WTC11 (cell line): ENCODE results near the gene OVOL2. TPM values are rescaled to one million over a fixed set of nuclear protein-coding genes. Genes with fewer than 3 reads are reported as not detected.
"Not testable (repeated sequence)": the region's sequence is repeated elsewhere in the genome, so short reads cannot be mapped to it uniquely, and the experiment has no call there.

Experiments
- ATAC-seq: fragments of 200-7000 bp; cut with Tn5 transposase; 2 replicates; pipeline ENCODE4 v1.10.0; 2021; ENCODE audit warnings: mild to moderate bottlenecking, moderate library complexity
- CTCF ChIA-PET: fragments of 300-600 bp; sonication (Branson Sonifier 250); formaldehyde crosslinking; loops from one replicate; lab custom pipeline; 2021; ENCODE audit warnings: antibody characterized with exemption; lab: Charles Lee
- POLR2A ChIA-PET: fragments of 350-600 bp; sonication (Branson Sonifier 250); formaldehyde crosslinking; loops from one replicate; lab custom pipeline; 2021; ENCODE audit warnings: antibody characterized with exemption; lab: Charles Lee
- DNase-seq: peaks from one replicate; pipeline ENCODE4 v3.0.0; 2021; ENCODE audit warnings: low spot score
- H3K27ac Mint-ChIP-seq: 2 replicates; pipeline ENCODE4 v1.8.0; 2021; ENCODE audit warnings: mixed read lengths
- H3K27me3 Mint-ChIP-seq: 2 replicates; pipeline ENCODE4 v1.8.0; 2021; ENCODE audit warnings: low read depth, mild to moderate bottlenecking, moderate library complexity, mixed read lengths
- H3K36me3 Mint-ChIP-seq: 2 replicates; pipeline ENCODE4 v1.8.0; 2021; ENCODE audit warnings: mixed read lengths
- H3K4me1 Mint-ChIP-seq: 2 replicates; pipeline ENCODE4 v1.8.0; 2022; ENCODE audit warnings: mixed read lengths
- H3K4me3 Mint-ChIP-seq: 2 replicates; pipeline ENCODE4 v1.8.0; 2021; ENCODE audit warnings: mild to moderate bottlenecking, moderate library complexity, mixed read lengths
- H3K9me3 Mint-ChIP-seq: 2 replicates; pipeline ENCODE4 v1.8.0; 2021; ENCODE audit warnings: mixed read lengths
- CREB1 ChIP-seq: sonication (generic); formaldehyde crosslinking; IDR thresholded peaks from 2 replicates; pipeline ENCODE4 v1.8.0; 2023; ENCODE audit warnings: mild to moderate bottlenecking, missing genetic modification reagents
- CREM ChIP-seq: sonication (generic); formaldehyde crosslinking; IDR thresholded peaks from 2 replicates; pipeline ENCODE4 v1.8.1; 2022; ENCODE audit warnings: mild to moderate bottlenecking, missing genetic modification reagents, moderate library complexity
- CTCF ChIP-seq: fragments of 200-600 bp; IDR thresholded peaks from 2 replicates; pipeline ENCODE4 v1.8.0; 2022; ENCODE audit warnings: antibody characterized with exemption
- EMX1 ChIP-seq: fragments of 250-450 bp; sonication (Bioruptor Pico); IDR thresholded peaks from 2 replicates; pipeline ENCODE4 v1.8.0; 2021; ENCODE audit warnings: mild to moderate bottlenecking
- ETV6 ChIP-seq: sonication (generic); formaldehyde crosslinking; IDR thresholded peaks from 2 replicates; pipeline ENCODE4 v1.8.1; 2022; ENCODE audit warnings: mild to moderate bottlenecking, missing genetic modification reagents
- GTF2I ChIP-seq: fragments of 250-450 bp; sonication (Bioruptor Pico); conservative IDR thresholded peaks from 2 replicates; pipeline ENCODE4 v1.4.0; 2021; ENCODE audit warnings: mild to moderate bottlenecking
- NR2C2 ChIP-seq: sonication (generic); formaldehyde crosslinking; IDR thresholded peaks from 2 replicates; pipeline ENCODE4 v1.8.0; 2022; ENCODE audit warnings: mild to moderate bottlenecking, missing genetic modification reagents
- NR3C1 ChIP-seq: sonication (generic); formaldehyde crosslinking; conservative IDR thresholded peaks from 2 replicates; pipeline ENCODE4 v1.8.1; 2023; ENCODE audit warnings: low read depth, mild to moderate bottlenecking, missing genetic modification reagents
- TCF7 ChIP-seq: sonication (generic); formaldehyde crosslinking; IDR thresholded peaks from 2 replicates; pipeline ENCODE4 v1.8.0; 2022; ENCODE audit warnings: mild to moderate bottlenecking, low read depth, missing genetic modification reagents, moderate library complexity
- TEAD1 ChIP-seq: sonication (generic); formaldehyde crosslinking; IDR thresholded peaks from 2 replicates; pipeline ENCODE4 v1.8.0; 2022; ENCODE audit warnings: mild to moderate bottlenecking, missing genetic modification reagents
- TEAD4 ChIP-seq: sonication (generic); formaldehyde crosslinking; IDR thresholded peaks from 2 replicates; pipeline ENCODE4 v1.8.0; 2022; ENCODE audit warnings: mild to moderate bottlenecking, missing genetic modification reagents
- ZNF416 ChIP-seq: fragments of 250-450 bp; sonication (Bioruptor Pico); IDR thresholded peaks from 2 replicates; pipeline ENCODE4 v1.9.0; 2021; ENCODE audit warnings: mild to moderate bottlenecking, inconsistent platforms
- ZNF423 ChIP-seq: fragments of 250-450 bp; sonication (Bioruptor Pico); IDR thresholded peaks from 2 replicates; pipeline ENCODE4 v2.1.2; 2022; ENCODE audit warnings: mild to moderate bottlenecking, moderate library complexity
- total RNA-seq: library from RNA; stranded (reverse); gene quantifications from 3 replicates; pipeline ENCODE4 v1.2.3, GENCODE V29; 2021
- TF ChIP-seq, protein P1 (sequence below): sonication (generic); formaldehyde crosslinking; IDR thresholded peaks from 2 replicates; pipeline ENCODE4 v1.8.0; 2022; ENCODE audit warnings: mild to moderate bottlenecking, missing genetic modification reagents
- TF ChIP-seq, protein P2 (sequence below): sonication (generic); formaldehyde crosslinking; IDR thresholded peaks from 2 replicates; pipeline ENCODE4 v1.8.1; 2023; ENCODE audit warnings: mild to moderate bottlenecking, missing genetic modification reagents, moderate library complexity
- TF ChIP-seq, protein P3 (sequence below): sonication (generic); formaldehyde crosslinking; IDR thresholded peaks from 2 replicates; pipeline ENCODE4 v1.8.0; 2022; ENCODE audit warnings: mild to moderate bottlenecking, missing genetic modification reagents
- TF ChIP-seq, protein P4 (sequence below): sonication (generic); formaldehyde crosslinking; IDR thresholded peaks from 2 replicates; pipeline ENCODE4 v1.8.1; 2022; ENCODE audit warnings: missing genetic modification reagents, borderline replicate concordance
- TF ChIP-seq, protein P5 (sequence below): fragments of 250-450 bp; sonication (Bioruptor Pico); conservative IDR thresholded peaks from 2 replicates; pipeline ENCODE4 v1.9.0; 2021; ENCODE audit warnings: mild to moderate bottlenecking

OVOL2 gene
- total RNA-seq, 1 experiment from 2014 or later, result 9.8 TPM

DNA sequence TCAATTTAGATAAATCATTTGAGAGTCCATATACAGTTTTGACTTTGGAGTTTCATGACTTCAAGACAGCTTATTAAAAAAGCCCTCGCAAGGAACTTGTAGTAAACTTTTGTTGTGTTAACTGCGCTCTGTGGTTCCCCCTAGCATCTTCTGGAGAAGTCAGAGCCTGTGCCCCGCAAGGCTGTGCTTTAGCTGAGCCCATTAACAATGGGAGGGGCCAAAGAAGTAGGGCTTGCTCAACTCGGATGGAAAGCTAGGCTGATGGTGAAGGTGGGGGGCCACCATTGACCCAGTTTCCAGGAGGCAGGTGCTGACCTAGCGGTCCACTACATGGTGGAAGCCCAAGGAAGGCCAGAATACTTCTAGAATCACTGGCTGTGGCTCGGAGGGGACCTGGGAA is 29.3 kb upstream of the OVOL2 start:
- POLR2A ChIA-PET, result no interaction called here
- Mint-ChIP-seq H3K36me3 (no peaks in the 10 kb centered on the region), H3K4me3 (no peak overlapping the region), H3K27ac (no peak overlapping the region), H3K27me3 (no peaks in the 10 kb centered on the region), H3K4me1 (peaks cover 8% of the 10 kb centered on the region), H3K9me3 (no peaks in the 10 kb centered on the region)
- ATAC-seq (peak; percentile 91), DNase-seq (peak; percentile 20)
- TF ChIP-seq, protein P1, sequence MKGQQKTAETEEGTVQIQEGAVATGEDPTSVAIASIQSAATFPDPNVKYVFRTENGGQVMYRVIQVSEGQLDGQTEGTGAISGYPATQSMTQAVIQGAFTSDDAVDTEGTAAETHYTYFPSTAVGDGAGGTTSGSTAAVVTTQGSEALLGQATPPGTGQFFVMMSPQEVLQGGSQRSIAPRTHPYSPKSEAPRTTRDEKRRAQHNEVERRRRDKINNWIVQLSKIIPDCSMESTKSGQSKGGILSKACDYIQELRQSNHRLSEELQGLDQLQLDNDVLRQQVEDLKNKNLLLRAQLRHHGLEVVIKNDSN (CRISPR knock-in tag), result no peak
- CTCF ChIA-PET, result interaction anchor here (0.7 to 1.0 kb wide), 2 partner anchors 12 to 496 kb away, joined by 3 read pairs; no protein-coding TSS in a partner anchor

GRCh38 chr20:18080836-18081235 is 23.1 kb upstream of the OVOL2 start:
- H3K4me1 Mint-ChIP-seq, H3K27ac Mint-ChIP-seq, H3K9me3 Mint-ChIP-seq, H3K36me3 Mint-ChIP-seq, ATAC-seq, H3K27me3 Mint-ChIP-seq, DNase-seq, CTCF ChIA-PET, H3K4me3 Mint-ChIP-seq, POLR2A ChIA-PET: not testable (repeated sequence)

GRCh38 chr20:18079756-18080353 is 22.1 kb upstream of the OVOL2 start:
- no peak for DNase-seq
- H3K27me3 Mint-ChIP-seq, result no peaks in the 10 kb centered on the region
- CTCF ChIA-PET, result no interaction called here
- TF ChIP-seq CREB1, result no peak
- no peak for TF ChIP-seq ZNF416
- TF ChIP-seq, protein P2, sequence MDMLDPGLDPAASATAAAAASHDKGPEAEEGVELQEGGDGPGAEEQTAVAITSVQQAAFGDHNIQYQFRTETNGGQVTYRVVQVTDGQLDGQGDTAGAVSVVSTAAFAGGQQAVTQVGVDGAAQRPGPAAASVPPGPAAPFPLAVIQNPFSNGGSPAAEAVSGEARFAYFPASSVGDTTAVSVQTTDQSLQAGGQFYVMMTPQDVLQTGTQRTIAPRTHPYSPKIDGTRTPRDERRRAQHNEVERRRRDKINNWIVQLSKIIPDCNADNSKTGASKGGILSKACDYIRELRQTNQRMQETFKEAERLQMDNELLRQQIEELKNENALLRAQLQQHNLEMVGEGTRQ (CRISPR knock-in tag), result no peak
- TF ChIP-seq EMX1 (CRISPR knock-in tag), result no peak
- TF ChIP-seq, protein P3, sequence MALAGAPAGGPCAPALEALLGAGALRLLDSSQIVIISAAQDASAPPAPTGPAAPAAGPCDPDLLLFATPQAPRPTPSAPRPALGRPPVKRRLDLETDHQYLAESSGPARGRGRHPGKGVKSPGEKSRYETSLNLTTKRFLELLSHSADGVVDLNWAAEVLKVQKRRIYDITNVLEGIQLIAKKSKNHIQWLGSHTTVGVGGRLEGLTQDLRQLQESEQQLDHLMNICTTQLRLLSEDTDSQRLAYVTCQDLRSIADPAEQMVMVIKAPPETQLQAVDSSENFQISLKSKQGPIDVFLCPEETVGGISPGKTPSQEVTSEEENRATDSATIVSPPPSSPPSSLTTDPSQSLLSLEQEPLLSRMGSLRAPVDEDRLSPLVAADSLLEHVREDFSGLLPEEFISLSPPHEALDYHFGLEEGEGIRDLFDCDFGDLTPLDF, result no peak
- TF ChIP-seq TEAD4 (CRISPR knock-in tag), result no peak
- TF ChIP-seq, protein P4, sequence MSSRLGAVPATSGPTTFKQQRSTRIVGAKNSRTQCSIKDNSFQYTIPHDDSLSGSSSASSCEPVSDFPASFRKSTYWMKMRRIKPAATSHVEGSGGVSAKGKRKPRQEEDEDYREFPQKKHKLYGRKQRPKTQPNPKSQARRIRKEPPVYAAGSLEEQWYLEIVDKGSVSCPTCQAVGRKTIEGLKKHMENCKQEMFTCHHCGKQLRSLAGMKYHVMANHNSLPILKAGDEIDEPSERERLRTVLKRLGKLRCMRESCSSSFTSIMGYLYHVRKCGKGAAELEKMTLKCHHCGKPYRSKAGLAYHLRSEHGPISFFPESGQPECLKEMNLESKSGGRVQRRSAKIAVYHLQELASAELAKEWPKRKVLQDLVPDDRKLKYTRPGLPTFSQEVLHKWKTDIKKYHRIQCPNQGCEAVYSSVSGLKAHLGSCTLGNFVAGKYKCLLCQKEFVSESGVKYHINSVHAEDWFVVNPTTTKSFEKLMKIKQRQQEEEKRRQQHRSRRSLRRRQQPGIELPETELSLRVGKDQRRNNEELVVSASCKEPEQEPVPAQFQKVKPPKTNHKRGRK (CRISPR knock-in tag), result no peak
- no peak for TF ChIP-seq GTF2I (CRISPR knock-in tag)
- no peak for TF ChIP-seq CREM (CRISPR knock-in tag)
- TF ChIP-seq NR2C2 (CRISPR knock-in tag), result no peak
- TF ChIP-seq TEAD1 (CRISPR knock-in tag), result no peak
- TF ChIP-seq, protein P5, sequence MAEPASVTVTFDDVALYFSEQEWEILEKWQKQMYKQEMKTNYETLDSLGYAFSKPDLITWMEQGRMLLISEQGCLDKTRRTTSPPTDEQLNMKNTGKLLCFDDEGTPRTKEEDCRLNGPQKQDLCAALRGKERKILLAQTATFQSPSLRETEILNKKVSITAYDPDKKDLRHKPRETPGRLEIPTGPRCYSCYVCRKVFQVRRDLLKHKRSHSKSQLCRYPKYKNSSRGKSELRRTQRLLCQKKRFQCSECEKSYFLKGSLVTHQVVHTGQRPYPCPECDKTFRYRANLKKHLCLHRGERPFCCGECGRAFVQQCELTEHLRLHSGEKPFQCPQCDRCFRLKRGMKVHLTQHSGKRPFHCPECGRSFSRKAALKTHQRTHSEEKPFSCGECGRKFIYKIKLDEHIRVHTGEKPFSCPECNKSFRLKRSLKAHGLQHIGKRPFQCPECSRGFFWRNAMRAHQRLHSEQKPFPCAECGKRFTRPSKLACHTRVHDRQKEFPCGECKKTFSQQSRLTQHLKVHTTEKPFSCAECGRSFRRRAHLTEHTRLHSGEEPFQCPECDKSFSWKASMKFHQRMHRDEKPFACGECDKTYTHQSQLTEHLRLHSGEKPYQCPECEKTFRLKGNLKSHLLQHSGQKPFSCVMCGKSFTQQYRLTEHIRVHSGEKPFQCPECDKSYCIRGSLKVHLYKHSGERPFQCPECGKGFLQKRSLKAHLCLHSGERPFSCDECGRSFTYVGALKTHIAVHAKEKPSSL (CRISPR knock-in tag), result no peak
- TF ChIP-seq ZNF423 (CRISPR knock-in tag), result no peak
- no peak for TF ChIP-seq NR3C1 (CRISPR knock-in tag)
- TF ChIP-seq ETV6 (CRISPR knock-in tag), result no peak
- TF ChIP-seq TCF7 (CRISPR knock-in tag), result no peak
- no peak for TF ChIP-seq CTCF
- TF ChIP-seq, all 79 proteins: peak for 0
- Mint-ChIP-seq H3K9me3 (no peaks in the 10 kb centered on the region), H3K4me1 (no peaks in the 10 kb centered on the region), H3K27ac (no peak overlapping the region), H3K4me3 (no peak overlapping the region), H3K36me3 (no peaks in the 10 kb centered on the region)
- no peak for ATAC-seq
- POLR2A ChIA-PET, result no interaction called here
